Heart left ventricle (tissue), 16 donors: Measurements from ENCODE around the gene CEP44. TPM values are rescaled to one million over a fixed set of nuclear protein-coding genes. Genes with fewer than 3 reads are reported as not detected.

Source experiments
- ATAC-seq, 4 donors: fragments of 200-7000 bp; cut with Tn5 transposase; one replicate each; pipeline ENCODE4 v1.9.1; 2020 to 2022; ENCODE audit warnings: moderate library complexity in 4 of 4, mild to moderate bottlenecking in 3 of 4, moderate number of reproducible peaks in 1 of 4
- DNase-seq, 5 donors: peaks; one replicate each; pipeline ENCODE4 v3.0.0-alpha.2; 2020
- H3K27ac ChIP-seq, 12 donors: fragments of 200-600 bp; sonication (generic) in 4 of 12; one replicate each; pipeline versions ENCODE4 v1.5.0 to v1.8.0; 2016 to 2022; ENCODE audit warnings: mild to moderate bottlenecking in 2 of 12
- H3K27me3 ChIP-seq, 9 donors: fragments of 200-600 bp; sonication (generic) in 2 of 9; one replicate each; pipeline versions ENCODE4 v1.5.1 to v1.8.0; 2016 to 2022; ENCODE audit warnings: mild to moderate bottlenecking in 3 of 9
- H3K36me3 ChIP-seq, 9 donors: fragments of 200-600 bp; sonication (generic) in 2 of 9; one replicate each; pipeline versions ENCODE4 v1.5.0 to v1.8.0; 2018 to 2022; ENCODE audit warnings: mild to moderate bottlenecking in 2 of 9
- H3K4me1 ChIP-seq, 12 donors: fragments of 200-600 bp; sonication (generic) in 4 of 12; one replicate each; pipeline versions ENCODE4 v1.5.0 to v1.8.0; 2016 to 2022; ENCODE audit warnings: mild to moderate bottlenecking in 3 of 12
- H3K4me3 ChIP-seq, 12 donors: fragments of 200-600 bp; sonication (generic) in 4 of 12; one replicate each; pipeline versions ENCODE4 v1.5.0 to v1.8.0; 2017 to 2022; ENCODE audit warnings: mild to moderate bottlenecking in 9 of 12, moderate library complexity in 4 of 12
- H3K9me3 ChIP-seq, 12 donors: fragments of 200-600 bp; sonication (generic) in 4 of 12; one replicate each; pipeline versions ENCODE4 v1.5.0 to v1.8.0; 2016 to 2022; ENCODE audit warnings: mild to moderate bottlenecking in 1 of 12
- POLR2A ChIP-seq, 2 donors: fragments of 450-650 bp; IDR thresholded peaks; one replicate each; pipeline ENCODE4 v1.6.1; 2017; ENCODE audit warnings: antibody characterized with exemption in 2 of 2, mild to moderate bottlenecking in 2 of 2, moderate library complexity in 2 of 2
- WGBS, 4 donors: extraction: QIAGEN DNeasy Blood & Tissue Kit in 2 of 4; methylation state at CpG; one replicate each; pipeline versions ENCODE4 v1.1.5 to v1.1.7; 2013 to 2018; 5-methylcytosine and 5-hydroxymethylcytosine counted together
- intact Hi-C, 10 donors: fragments of 100-400 bp; cut with DNase I; formaldehyde crosslinking; loops; one replicate each; pipeline versions ENCODE4 v1.11.1 to v1.14.2; 2022
- polyA plus RNA-seq, 2 donors: library from polyadenylated mRNA; stranded (reverse); fragments of 200-250 nt; gene quantifications; one replicate each; pipeline ENCODE4 v1.2.3, GENCODE V29; 2013
- total RNA-seq, 9 donors: library from RNA; depleted of rRNA in 2 of 9; stranded (reverse); fragments of >200 nt in 2 of 9; fragmentation: NEBNext Ultra II Directional in 3 of 9; extraction: Animal tissue kit (Norgen Biotek cat#: 25700) in 3 of 9; gene quantifications; one replicate each; pipeline versions ENCODE4 v1.1.0 to v1.2.4, GENCODE V29; 2016 to 2023
- TF ChIP-seq, protein P1 (sequence below), 12 donors: fragments of 200-600 bp; sonication (generic) in 4 of 12; IDR thresholded peaks; one replicate each; pipeline versions ENCODE4 v1.5.0 to v1.8.0; 2018 to 2022; ENCODE audit warnings: antibody characterized with exemption in 12 of 12, mild to moderate bottlenecking in 5 of 12
- donor health status: ischemic (EF 13 %, LVEDD 7.1; RV severe dilation, severe dysfunction).
- donor health status: healthy with polysubstance abuse.
- donor health status: DM: no; HTN: yes; CAD: no.
- donor health status: DM: no; HTN: no; CAD: no.
- donor health status: ischemic (EF 25% LVEDD 6.9; RV normal size, moderate dysfunction).
- donor health status: ischemic (EF 25% LVEDD 5.7; RV mildly dilated, moderate dysfunction).
- donor health status: healthy.
- donor health status: DM: yes; HTN: yes; CAD: no.
- donor health status: ischemic (EF 35%, LVEDD 5.7; RV mildly dilated, moderate dysfunction).
- donor health status: nonischemic (EF 11% LVEDD 7.7; RV severe dilation, severe dysfunction).
- donor health status: DM: yes; HTN: yes; CAD: no.
- donor health status: PGD.
- donor health status: ischemic (EF 29% LVEDD 5.4; RV normal size, mild dysfunction).
- donor health status: nonischemic (EF 23%, LVEDD 6.1; RV moderate dilation, normal function).

The CEP44 gene
- total and polyA plus RNA-seq, 11 donors, result 5.2 to 17.6 (median 9.6) TPM

GRCh38 chr4:174274436-174274835, 9.3 kb upstream of the CEP44 start:
- intact Hi-C loops, result no loop called here
- H3K27me3 ChIP-seq, result no peaks in the 10 kb centered on the region
- DNase-seq, result no peak
- 90 to 96% (median 93%) methylated on average over 3 of the region's 3 CpGs for WGBS, 4 donors
- H3K4me1 ChIP-seq, result peaks cover 0 to 18% (median 1%) of the 10 kb centered on the region in 12 donors
- no peak overlapping the region for H3K4me3 ChIP-seq
- peaks cover 0 to 4% (median 0%) of the 10 kb centered on the region in 12 donors for H3K9me3 ChIP-seq
- ATAC-seq, result no peak
- no peaks in the 10 kb centered on the region for H3K36me3 ChIP-seq
- TF ChIP-seq, protein P1, sequence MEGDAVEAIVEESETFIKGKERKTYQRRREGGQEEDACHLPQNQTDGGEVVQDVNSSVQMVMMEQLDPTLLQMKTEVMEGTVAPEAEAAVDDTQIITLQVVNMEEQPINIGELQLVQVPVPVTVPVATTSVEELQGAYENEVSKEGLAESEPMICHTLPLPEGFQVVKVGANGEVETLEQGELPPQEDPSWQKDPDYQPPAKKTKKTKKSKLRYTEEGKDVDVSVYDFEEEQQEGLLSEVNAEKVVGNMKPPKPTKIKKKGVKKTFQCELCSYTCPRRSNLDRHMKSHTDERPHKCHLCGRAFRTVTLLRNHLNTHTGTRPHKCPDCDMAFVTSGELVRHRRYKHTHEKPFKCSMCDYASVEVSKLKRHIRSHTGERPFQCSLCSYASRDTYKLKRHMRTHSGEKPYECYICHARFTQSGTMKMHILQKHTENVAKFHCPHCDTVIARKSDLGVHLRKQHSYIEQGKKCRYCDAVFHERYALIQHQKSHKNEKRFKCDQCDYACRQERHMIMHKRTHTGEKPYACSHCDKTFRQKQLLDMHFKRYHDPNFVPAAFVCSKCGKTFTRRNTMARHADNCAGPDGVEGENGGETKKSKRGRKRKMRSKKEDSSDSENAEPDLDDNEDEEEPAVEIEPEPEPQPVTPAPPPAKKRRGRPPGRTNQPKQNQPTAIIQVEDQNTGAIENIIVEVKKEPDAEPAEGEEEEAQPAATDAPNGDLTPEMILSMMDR (IDR thresholded peaks at IDR 0.05), result no peak
- no peak for TF ChIP-seq POLR2A (IDR thresholded peaks at IDR 0.05)
- H3K27ac ChIP-seq, result no peak overlapping the region

DNA sequence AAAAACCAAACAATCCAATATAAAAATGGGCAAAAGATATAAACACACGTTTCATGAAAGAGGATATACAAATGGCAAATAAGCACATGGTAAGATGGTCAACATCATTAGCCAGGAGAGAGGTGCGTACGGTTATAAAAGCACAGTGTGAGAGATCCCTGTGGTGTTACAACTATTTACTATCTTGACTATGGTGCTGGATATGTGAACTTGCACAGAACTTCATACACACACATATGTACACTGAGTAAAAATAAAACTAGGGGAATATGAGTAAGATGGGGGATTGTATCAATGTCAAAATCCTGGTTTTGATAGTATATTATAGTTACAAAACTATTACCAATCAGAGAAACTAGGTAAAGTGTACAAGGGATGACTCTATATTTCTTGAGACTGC, 8.6 kb upstream of the CEP44 start:
- 78 to 85% (median 82%) methylated on average over 3 of the region's 3 CpGs for WGBS, 4 donors
- Histone ChIP-seq H3K9me3 (peaks cover 0 to 8% (median 0%) of the 10 kb centered on the region in 12 donors), H3K4me1 (peaks cover 0 to 18% (median 2%) of the 10 kb centered on the region in 12 donors), H3K27me3 (no peaks in the 10 kb centered on the region), H3K27ac (no peak overlapping the region), H3K36me3 (no peaks in the 10 kb centered on the region), H3K4me3 (no peak overlapping the region)
- ATAC-seq, result no peak
- no peak for DNase-seq
- TF ChIP-seq, protein P1 (IDR thresholded peaks at IDR 0.05), result no peak
- TF ChIP-seq POLR2A (IDR thresholded peaks at IDR 0.05), result no peak
- intact Hi-C loops, result no loop called here

GRCh38 chr4:174277433-174277832, 6.3 kb upstream of the CEP44 start:
- no peak for DNase-seq
- TF ChIP-seq, protein P1 (IDR thresholded peaks at IDR 0.05), result no peak
- no peak for TF ChIP-seq POLR2A (IDR thresholded peaks at IDR 0.05)
- WGBS, 4 donors, result 71 to 76% (median 73%) methylated on average over 3 of the region's 3 CpGs
- H3K27ac ChIP-seq, result no peak overlapping the region
- ATAC-seq, result no peak
- H3K4me1 ChIP-seq, result peaks cover 0 to 32% (median 17%) of the 10 kb centered on the region in 12 donors
- H3K9me3 ChIP-seq, result peaks cover 0 to 8% (median 0%) of the 10 kb centered on the region in 12 donors
- H3K4me3 ChIP-seq, result no peak overlapping the region
- no peaks in the 10 kb centered on the region for H3K36me3 ChIP-seq
- intact Hi-C loops, result no loop called here
- H3K27me3 ChIP-seq, result no peaks in the 10 kb centered on the region

DNA sequence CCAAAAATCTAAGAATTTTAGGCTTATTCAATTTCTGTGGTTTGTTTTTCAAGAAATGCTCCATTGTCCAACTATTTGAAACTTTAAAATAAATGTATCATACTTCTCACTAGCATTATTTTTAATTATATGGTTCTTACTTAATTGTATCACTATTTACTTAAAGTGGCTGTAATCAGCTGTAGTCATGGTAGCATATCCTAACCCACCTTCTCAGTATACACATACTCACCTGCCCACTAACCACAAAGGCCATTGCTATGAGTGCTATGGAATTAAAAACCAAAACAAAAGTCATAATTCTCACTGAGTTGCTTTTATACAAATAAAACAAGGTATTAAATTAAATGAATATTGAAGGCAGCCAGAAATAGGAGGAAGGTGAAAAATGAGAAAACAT, 5.2 kb upstream of the CEP44 start:
- intact Hi-C loops, result no loop called here
- DNase-seq, result no peak
- no peak overlapping the region for H3K27ac ChIP-seq
- peaks cover 0 to 8% (median 0%) of the 10 kb centered on the region in 12 donors for H3K9me3 ChIP-seq
- peaks cover 0 to 36% (median 19%) of the 10 kb centered on the region in 12 donors for H3K4me1 ChIP-seq
- H3K4me3 ChIP-seq, result no peak overlapping the region
- H3K27me3 ChIP-seq, result no peaks in the 10 kb centered on the region
- no peaks in the 10 kb centered on the region for H3K36me3 ChIP-seq
- no peak for TF ChIP-seq POLR2A (IDR thresholded peaks at IDR 0.05)
- no peak for ATAC-seq
